H1 (cell line): Measurements from ENCODE around the gene OR4C3. TPM values are rescaled to one million over a fixed set of nuclear protein-coding genes. Genes with fewer than 3 reads are reported as not detected.
"Not testable (repeated sequence)": the region's sequence is repeated elsewhere in the genome, so short reads cannot be mapped to it uniquely, and the experiment has no call there.

Source experiments
- CTCF ChIA-PET: fragments of 300-600 bp; sonication (Branson Sonifier 250); formaldehyde crosslinking; loops from one replicate; lab custom pipeline; 2021; ENCODE audit not compliant: partially characterized antibody; lab: Charles Lee
- POLR2A ChIA-PET: fragments of 300-600 bp; sonication (Branson Sonifier 250); formaldehyde crosslinking; loops from one replicate; lab custom pipeline; 2021; ENCODE audit warnings: inconsistent platforms; ENCODE audit not compliant: partially characterized antibody; lab: Charles Lee
- DNase-seq, 2 experiments: peaks; one replicate each; pipeline versions ENCODE4 v3.0.0 to v3.0.0-alpha.2; 2010 to 2022; ENCODE audit warnings: low spot score in 2 of 2, low read depth in 1 of 2, mixed read lengths in 1 of 2
- FAIRE-seq: peaks from 2 replicates; lab custom pipeline; 2011; peaks lifted over from hg19 to GRCh38; lab: Jason Lieb, UNC
- H2AFZ ChIP-seq: 2 replicates; pipeline ENCODE4 v1.8.1; 2012; ENCODE audit warnings: low read length, inconsistent platforms
- H2AK5ac ChIP-seq: 2 replicates; pipeline ENCODE4 v1.6.1; 2013; ENCODE audit warnings: low read depth, low read length
- H2BK120ac ChIP-seq: replicated peaks from 2 replicates; pipeline ENCODE3; 2013; ENCODE audit warnings: low read depth, low read length, inconsistent platforms
- H2BK12ac ChIP-seq: 2 replicates; pipeline ENCODE4 v1.6.1; 2013; ENCODE audit warnings: low read depth, low read length
- H2BK15ac ChIP-seq: 2 replicates; pipeline ENCODE4 v1.6.1; 2013; ENCODE audit warnings: low read length
- H2BK20ac ChIP-seq: 2 replicates; pipeline ENCODE4 v1.6.1; 2013; ENCODE audit warnings: low read length
- H2BK5ac ChIP-seq: 2 replicates; pipeline ENCODE4 v1.6.1; 2013; ENCODE audit warnings: low read depth, low read length
- H3K14ac ChIP-seq: 2 replicates; pipeline ENCODE4 v1.6.1; 2013; ENCODE audit warnings: inconsistent platforms; ENCODE audit not compliant: insufficient read length
- H3K18ac ChIP-seq: 2 replicates; pipeline ENCODE4 v1.6.1; 2013; ENCODE audit warnings: low read length; ENCODE audit errors: extremely low read depth
- H3K23ac ChIP-seq: 2 replicates; pipeline ENCODE4 v1.6.1; 2013; ENCODE audit warnings: inconsistent platforms; ENCODE audit not compliant: insufficient read length
- H3K23me2 ChIP-seq: 2 replicates; pipeline ENCODE4 v1.6.1; 2013; ENCODE audit warnings: low read depth, low read length
- H3K27ac ChIP-seq: 2 replicates; pipeline ENCODE4 v1.6.1; 2011; ENCODE audit warnings: low read depth, low read length, inconsistent platforms
- H3K27me3 ChIP-seq, 4 experiments: replicated peaks in 1 of 4; 1 replicate in 1 of 4; 2 replicates in 3 of 4; pipeline versions ENCODE4 v1.6.1 to v1.8.1; 2011 to 2013; ENCODE audit warnings: low read length in 3 of 4, mild to moderate bottlenecking in 3 of 4, inconsistent platforms in 2 of 4, mixed read lengths in 2 of 4, moderate library complexity in 1 of 4; ENCODE audit not compliant: control insufficient read depth in 3 of 4, insufficient read depth in 3 of 4; ENCODE audit errors: extremely low read depth in 1 of 4
- H3K36me3 ChIP-seq, 4 experiments: 2 replicates each; pipeline versions ENCODE4 v1.6.1 to v1.8.1; 2011 to 2013; ENCODE audit warnings: mild to moderate bottlenecking in 4 of 4, low read length in 3 of 4, moderate library complexity in 2 of 4, control low read depth in 1 of 4, inconsistent platforms in 1 of 4; ENCODE audit not compliant: insufficient read depth in 4 of 4, control insufficient read depth in 2 of 4
- H3K4ac ChIP-seq: replicated peaks from 2 replicates; pipeline ENCODE3; 2013; ENCODE audit warnings: low read length, low read depth, mixed read lengths, inconsistent platforms; ENCODE audit not compliant: insufficient read length
- H3K4me1 ChIP-seq, 4 experiments: replicated peaks in 1 of 4; 1 replicate in 1 of 4; 2 replicates in 3 of 4; pipeline versions ENCODE4 v1.6.1 to v1.8.1; 2011 to 2013; ENCODE audit warnings: low read length in 3 of 4, inconsistent platforms in 2 of 4, mixed read lengths in 1 of 4; ENCODE audit not compliant: insufficient read depth in 4 of 4, control insufficient read depth in 3 of 4
- H3K4me2 ChIP-seq, 2 experiments: 2 replicates each; pipeline versions ENCODE4 v1.6.1 to v1.8.1; 2011 to 2013; ENCODE audit warnings: low read depth in 2 of 2, low read length in 2 of 2, control low read depth in 1 of 2, inconsistent platforms in 1 of 2, mild to moderate bottlenecking in 1 of 2; ENCODE audit not compliant: insufficient read depth in 1 of 2
- H3K4me3 ChIP-seq, 4 experiments: fragments of 200-600, 300-600 bp in 1 of 4; sonication (generic), shearing (Covaris generic), sonication (Bioruptor Twin) in 1 of 4; 2 replicates each; pipeline versions ENCODE4 v1.5.1 to v1.8.1; 2011 to 2016; ENCODE audit warnings: low read length in 4 of 4, low read depth in 3 of 4, control low read depth in 2 of 4, inconsistent platforms in 2 of 4, mild to moderate bottlenecking in 2 of 4, mixed read lengths in 1 of 4, moderate library complexity in 1 of 4; ENCODE audit not compliant: insufficient read depth in 2 of 4; ENCODE audit errors: extremely low read depth in 1 of 4
- H3K56ac ChIP-seq: replicated peaks from 2 replicates; pipeline ENCODE3; 2013; ENCODE audit warnings: low read depth, mild to moderate bottlenecking, mixed read lengths, low read length, inconsistent platforms; ENCODE audit not compliant: insufficient read length
- H3K79me1 ChIP-seq: 2 replicates; pipeline ENCODE4 v1.6.1; 2013; ENCODE audit warnings: low read depth, low read length, control low read depth
- H3K79me2 ChIP-seq, 2 experiments: 2 replicates each; pipeline versions ENCODE4 v1.6.1 to v1.8.1; 2012 to 2013; ENCODE audit warnings: low read length in 2 of 2, mild to moderate bottlenecking in 2 of 2, inconsistent platforms in 1 of 2; ENCODE audit not compliant: insufficient read depth in 2 of 2, control insufficient read depth in 1 of 2
- H3K9ac ChIP-seq, 4 experiments: replicated peaks in 1 of 4; 1 replicate in 1 of 4; 2 replicates in 3 of 4; pipeline versions ENCODE4 v1.6.1 to v1.8.1; 2011 to 2013; ENCODE audit warnings: low read depth in 3 of 4, low read length in 3 of 4, control low read depth in 2 of 4, mild to moderate bottlenecking in 2 of 4, moderate library complexity in 2 of 4, inconsistent platforms in 1 of 4; ENCODE audit errors: extremely low read depth in 1 of 4
- H3K9me3 ChIP-seq, 2 experiments: 2 replicates each; pipeline versions ENCODE4 v1.6.1 to v1.8.1; 2012 to 2013; ENCODE audit warnings: mild to moderate bottlenecking in 2 of 2, moderate library complexity in 2 of 2, control low read depth in 1 of 2, inconsistent platforms in 1 of 2, low read depth in 1 of 2, low read length in 1 of 2, mixed read lengths in 1 of 2; ENCODE audit not compliant: insufficient read depth in 2 of 2
- H4K20me1 ChIP-seq, 2 experiments: replicated peaks in 1 of 2; 2 replicates each; pipeline versions ENCODE3 to v1.8.1; 2011 to 2013; ENCODE audit warnings: inconsistent platforms in 2 of 2, low read length in 2 of 2, mild to moderate bottlenecking in 1 of 2; ENCODE audit not compliant: insufficient read depth in 2 of 2, control insufficient read depth in 1 of 2
- H4K5ac ChIP-seq: 2 replicates; pipeline ENCODE4 v1.6.1; 2013; ENCODE audit warnings: low read length, low read depth, mixed read lengths, inconsistent platforms; ENCODE audit not compliant: insufficient read length
- H4K8ac ChIP-seq: 2 replicates; pipeline ENCODE4 v1.8.0; 2013; ENCODE audit warnings: mild to moderate bottlenecking, moderate library complexity, low read length, inconsistent platforms; ENCODE audit not compliant: insufficient read depth; ENCODE audit errors: extremely low read depth
- H4K91ac ChIP-seq: replicated peaks from 2 replicates; pipeline ENCODE3; 2013; ENCODE audit warnings: low read length, mixed read lengths, inconsistent platforms; ENCODE audit not compliant: insufficient read length
- long read RNA-seq, 2 experiments: library from RNA in 1 of 2; library from capped mRNA in 1 of 2; stranded (forward); transcript quantifications; one replicate each; pipeline ENCODE4 v2.0.0, GENCODE V29; 2021; ENCODE audit warnings: inconsistent platforms in 1 of 2
- polyA minus RNA-seq, 3 experiments: library from RNA; depleted of rRNA, polyadenylated mRNA; stranded (reverse); fragments of >200 nt; gene quantifications; 1 replicate in 2 of 3; 2 replicates in 1 of 3; pipeline ENCODE4 v1.2.3, GENCODE V29; 2011
- polyA plus RNA-seq, 7 experiments: library from polyadenylated mRNA; depleted of rRNA in 3 of 7; stranded (reverse) in 5 of 7; unstranded in 2 of 7; fragments of >200 nt in 5 of 7; fragments of 200-250 nt in 2 of 7; gene quantifications; 1 replicate in 5 of 7; 2 replicates in 1 of 7; 4 replicates in 1 of 7; pipeline versions ENCODE4 v1.2.1 to v1.2.3, GENCODE V29; 2011 to 2013; ENCODE audit warnings: missing spikeins in 2 of 7, mixed read lengths in 2 of 7
- total RNA-seq: library from RNA; stranded (reverse); fragmentation: NEBNext Ultra II Directional; extraction: Animal tissue kit (Norgen Biotek cat#: 25700); gene quantifications from 2 replicates; pipeline ENCODE4 v1.2.1, GENCODE V29; 2021

The OR4C3 gene
- total RNA-seq (not detected in 2 replicates), polyA plus RNA-seq (2011; rRNA removed) (not detected in 2 replicates), polyA minus RNA-seq (2011; rRNA and poly(A)+ RNA removed) (not detected in 2 replicates)
- not detected for polyA plus RNA-seq (2011; cell fraction: cytosol; rRNA removed)
- polyA plus RNA-seq (2011; cell fraction: nucleus; rRNA removed) = not detected
- polyA plus RNA-seq (2012, experiment 1 of 2) = not detected in 4 replicates
- not detected for polyA plus RNA-seq (2012, experiment 2 of 2)
- not detected for polyA plus RNA-seq (2013, experiment 1 of 2)
- polyA plus RNA-seq (2013, experiment 2 of 2) = not detected
- not detected for polyA minus RNA-seq (2011; cell fraction: cytosol; rRNA and poly(A)+ RNA removed)
- polyA minus RNA-seq (2011; cell fraction: nucleus; rRNA and poly(A)+ RNA removed) = not detected
- long read RNA-seq, experiment 1 = 0 reads
- long read RNA-seq, experiment 2 = 0 reads

- H3K9me3 ChIP-seq = peaks cover 36 to 55% of the 10 kb centered on the region in 2 experiments
- H3K79me1 ChIP-seq, H4K8ac ChIP-seq, H2AFZ ChIP-seq, H3K79me2 ChIP-seq, H3K4me2 ChIP-seq, H3K9ac ChIP-seq, H2BK20ac ChIP-seq, H3K23ac ChIP-seq, H3K56ac ChIP-seq, H3K18ac ChIP-seq, H3K4me1 ChIP-seq, CTCF ChIA-PET, H2AK5ac ChIP-seq, POLR2A ChIA-PET, H2BK5ac ChIP-seq, H3K36me3 ChIP-seq, H3K4me3 ChIP-seq, H3K23me2 ChIP-seq, FAIRE-seq, H2BK12ac ChIP-seq, H3K14ac ChIP-seq, H3K27me3 ChIP-seq, H4K91ac ChIP-seq, H3K27ac ChIP-seq, H2BK120ac ChIP-seq, H4K20me1 ChIP-seq, H4K5ac ChIP-seq, H3K4ac ChIP-seq, H2BK15ac ChIP-seq, DNase-seq: not testable (repeated sequence)
Measured at GRCh38 chr11:48324620-48325019, at the start of gene OR4C3. Gene OR4C3, plus strand, starts transcription at chr11:48324920. Its CDS starts 102 bp downstream, at chr11:48325022.
